GM23338 (cell line): ENCODE results near the gene SEC23IP. TPM values are rescaled to one million over a fixed set of nuclear protein-coding genes. Genes with fewer than 3 reads are reported as not detected.

ENCODE experiments used
- ATAC-seq: fragments of 200-7000 bp; cut with Tn5 transposase; 3 replicates; pipeline ENCODE4 v1.9.1; 2020
- DNase-seq: peaks from one replicate; pipeline ENCODE4 v3.0.0-alpha.2; 2015; ENCODE audit warnings: low spot score
- H2AFZ ChIP-seq: fragments of 200-600 bp; sonication (generic); 2 replicates; pipeline ENCODE4 v1.8.0; 2016; ENCODE audit warnings: antibody characterized with exemption, mild to moderate bottlenecking, moderate library complexity
- H3F3A ChIP-seq: fragments of 200-600 bp; sonication (generic); replicated peaks from 2 replicates; pipeline ENCODE4 v1.8.0; 2017; ENCODE audit warnings: antibody characterized with exemption, mixed run types, low read depth
- H3K27ac ChIP-seq: fragments of 200-600 bp; sonication (generic); 2 replicates; pipeline ENCODE4 v1.6.1; 2016; ENCODE audit warnings: low read depth
- H3K27me3 ChIP-seq: fragments of 200-600 bp; sonication (generic); 2 replicates; pipeline ENCODE4 v1.8.0; 2016; ENCODE audit warnings: mild to moderate bottlenecking, mixed run types, moderate library complexity; ENCODE audit not compliant: insufficient read depth
- H3K36me3 ChIP-seq: fragments of 200-600 bp; sonication (generic); 2 replicates; pipeline ENCODE4 v1.8.0; 2016; ENCODE audit warnings: mild to moderate bottlenecking; ENCODE audit not compliant: insufficient read depth
- H3K4me1 ChIP-seq: fragments of 200-600 bp; sonication (generic); 2 replicates; pipeline ENCODE4 v1.8.0; 2016; ENCODE audit warnings: mild to moderate bottlenecking, moderate library complexity; ENCODE audit not compliant: insufficient read depth
- H3K4me2 ChIP-seq: fragments of 200-600 bp; sonication (generic); 2 replicates; pipeline ENCODE4 v1.7.1; 2017; ENCODE audit warnings: mixed run types
- H3K4me3 ChIP-seq: fragments of 200-600 bp; sonication (generic); 2 replicates; pipeline ENCODE4 v1.6.1; 2016; ENCODE audit warnings: mixed run types
- H3K79me2 ChIP-seq: fragments of 200-600 bp; sonication (generic); replicated peaks from 2 replicates; pipeline ENCODE4 v1.8.0; 2017; ENCODE audit warnings: mild to moderate bottlenecking; ENCODE audit not compliant: insufficient read depth
- H3K9me2 ChIP-seq: fragments of 200-600 bp; sonication (generic); 2 replicates; pipeline ENCODE4 v1.8.0; 2017; ENCODE audit not compliant: insufficient read depth
- H4K20me1 ChIP-seq: fragments of 200-600 bp; sonication (generic); replicated peaks from 2 replicates; pipeline ENCODE4 v1.8.0; 2017; ENCODE audit warnings: mild to moderate bottlenecking; ENCODE audit not compliant: insufficient read depth
- H3K27ac Mint-ChIP-seq: 2 replicates; pipeline ENCODE4 v1.8.0; 2020; ENCODE audit warnings: inconsistent platforms, mild to moderate bottlenecking, moderate library complexity, mixed read lengths
- H3K27me3 Mint-ChIP-seq: 3 replicates; pipeline ENCODE4 v1.8.0; 2022; ENCODE audit warnings: low read depth, mild to moderate bottlenecking, moderate library complexity, mixed read lengths, inconsistent platforms; ENCODE audit not compliant: insufficient read depth, poor library complexity
- H3K36me3 Mint-ChIP-seq: 3 replicates; pipeline ENCODE4 v1.8.0; 2021; ENCODE audit warnings: low read depth, mild to moderate bottlenecking, inconsistent platforms, moderate library complexity, mixed read lengths
- H3K4me1 Mint-ChIP-seq: 3 replicates; pipeline ENCODE4 v1.8.0; 2020; ENCODE audit warnings: mild to moderate bottlenecking, inconsistent platforms, mixed read lengths
- H3K4me3 Mint-ChIP-seq: 3 replicates; pipeline ENCODE4 v1.8.0; 2021; ENCODE audit warnings: moderate library complexity, mild to moderate bottlenecking, inconsistent platforms, mixed read lengths
- H3K9me3 Mint-ChIP-seq: 3 replicates; pipeline ENCODE4 v1.8.0; 2020; ENCODE audit warnings: moderate library complexity, mild to moderate bottlenecking, inconsistent platforms, mixed read lengths
- CREB1 ChIP-seq: fragments of 250-450 bp; sonication (Bioruptor Pico); IDR thresholded peaks from 2 replicates; pipeline ENCODE4 v1.5.0; 2020; ENCODE audit warnings: low read depth, mild to moderate bottlenecking, moderate library complexity
- CTCF ChIP-seq, 2 experiments: fragments of 200-600 bp in 1 of 2; sonication (generic) in 1 of 2; conservative IDR thresholded peaks; 2 replicates each; pipeline versions ENCODE4 v1.5.1 to v1.6.1; 2016 to 2017; ENCODE audit warnings: antibody characterized with exemption in 2 of 2, low read depth in 2 of 2, mild to moderate bottlenecking in 2 of 2, moderate library complexity in 1 of 2
- EZH2 ChIP-seq: fragments of 200-600 bp; sonication (generic); IDR thresholded peaks from one replicate; pipeline ENCODE4 v1.8.0; 2017; ENCODE audit warnings: antibody characterized with exemption, mild to moderate bottlenecking, low read depth; ENCODE audit not compliant: unreplicated experiment
- EZH2phosphoT487 ChIP-seq: fragments of 200-600 bp; sonication (generic); IDR thresholded peaks from one replicate; pipeline ENCODE4 v1.8.1; 2018; ENCODE audit warnings: antibody characterized with exemption; ENCODE audit not compliant: unreplicated experiment
- JUNB ChIP-seq: IDR thresholded peaks from one replicate; pipeline ENCODE4 v1.6.1; 2016; ENCODE audit warnings: antibody characterized with exemption; ENCODE audit not compliant: unreplicated experiment
- NANOG ChIP-seq: IDR thresholded peaks from 2 replicates; pipeline ENCODE4 v1.6.1; 2016; ENCODE audit warnings: antibody characterized with exemption, borderline replicate concordance
- POLR2AphosphoS5 ChIP-seq: IDR thresholded peaks from 2 replicates; pipeline ENCODE4 v1.6.1; 2016; ENCODE audit warnings: antibody characterized with exemption, low read depth
- STAT1 ChIP-seq: IDR thresholded peaks from one replicate; pipeline ENCODE4 v1.6.1; 2016; ENCODE audit warnings: antibody characterized with exemption; ENCODE audit not compliant: unreplicated experiment
- ZNF114 ChIP-seq: fragments of 250-450 bp; sonication (Bioruptor Pico); IDR thresholded peaks from 2 replicates; pipeline ENCODE4 v1.5.0; 2020; ENCODE audit warnings: mild to moderate bottlenecking, moderate library complexity
- ZNF331 ChIP-seq: fragments of 250-450 bp; sonication (Bioruptor Pico); IDR thresholded peaks from 2 replicates; pipeline ENCODE4 v1.5.0; 2020; ENCODE audit warnings: low read depth, mild to moderate bottlenecking, moderate library complexity
- polyA plus RNA-seq: library from polyadenylated mRNA; unstranded; fragments of >200 nt; fragmentation: Nextera tagmentation; extraction: Ambion mirVana; gene quantifications from 2 replicates; pipeline ENCODE4 v1.2.1, GENCODE V29; 2016
- total RNA-seq: library from RNA; depleted of rRNA; stranded (reverse); fragments of >200 nt; shearing (Covaris generic); gene quantifications from 2 replicates; pipeline ENCODE4 v1.2.3, GENCODE V29; 2014
- TF ChIP-seq, protein P1 (sequence below): IDR thresholded peaks from one replicate; pipeline ENCODE4 v1.6.1; 2018; ENCODE audit warnings: antibody characterized with exemption; ENCODE audit not compliant: unreplicated experiment
- TF ChIP-seq, protein P2 (sequence below): IDR thresholded peaks from 2 replicates; pipeline ENCODE4 v1.6.1; 2016; ENCODE audit warnings: antibody characterized with exemption

The SEC23IP gene
- total and polyA plus RNA-seq, 2 experiments from 2014 or later: 35.2 to 35.6 TPM

DNA sequence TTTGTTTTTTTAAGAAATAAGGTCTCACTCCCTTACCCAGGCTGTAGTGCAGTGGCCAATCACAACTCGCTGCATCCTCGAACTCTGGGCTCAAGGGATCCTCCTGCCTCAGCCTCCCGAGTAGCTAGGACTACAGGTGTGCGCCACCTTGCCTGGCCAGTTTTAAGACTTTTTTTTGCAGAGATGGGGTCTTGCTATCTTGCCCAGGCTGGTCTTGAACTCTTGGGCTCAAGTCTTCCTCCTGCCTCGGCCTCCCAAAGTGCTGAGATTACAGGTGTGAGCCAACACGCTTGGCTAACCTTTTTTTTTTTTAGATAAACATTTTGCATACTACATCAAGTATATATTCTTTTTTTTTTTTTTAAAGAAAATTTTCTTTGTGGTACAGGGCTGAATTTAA, 18.2 kb downstream of the SEC23IP start:
- TF ChIP-seq EZH2phosphoT487: no peak
- no peak for TF ChIP-seq ZNF331 (CRISPR knock-in tag)
- Histone ChIP-seq H3F3A (no peaks in the 10 kb centered on the region), H2AFZ (no peak overlapping the region), H3K27ac (no peak overlapping the region), H3K79me2 (no peaks in the 10 kb centered on the region), H3K4me1 (no peaks in the 10 kb centered on the region), H3K36me3 (peaks cover 31% of the 10 kb centered on the region), H3K9me2 (no peaks in the 10 kb centered on the region), H3K4me3 (no peak overlapping the region), H3K4me2 (no peak overlapping the region), H4K20me1 (0 out of 2 replicates have a peak, but pooled peaks cover 4% of the 10 kb centered on the region), H3K27me3 (no peaks in the 10 kb centered on the region)
- no peaks in the 10 kb centered on the region for H3K27me3 Mint-ChIP-seq
- H3K27ac Mint-ChIP-seq: no peak overlapping the region
- H3K4me1 Mint-ChIP-seq: no peaks in the 10 kb centered on the region
- no peak overlapping the region for H3K4me3 Mint-ChIP-seq
- no peaks in the 10 kb centered on the region; the same call in 2 of the 3 replicates for H3K9me3 Mint-ChIP-seq
- no peak for DNase-seq
- ATAC-seq: no peak
- peaks cover 57% of the 10 kb centered on the region for H3K36me3 Mint-ChIP-seq

DNA sequence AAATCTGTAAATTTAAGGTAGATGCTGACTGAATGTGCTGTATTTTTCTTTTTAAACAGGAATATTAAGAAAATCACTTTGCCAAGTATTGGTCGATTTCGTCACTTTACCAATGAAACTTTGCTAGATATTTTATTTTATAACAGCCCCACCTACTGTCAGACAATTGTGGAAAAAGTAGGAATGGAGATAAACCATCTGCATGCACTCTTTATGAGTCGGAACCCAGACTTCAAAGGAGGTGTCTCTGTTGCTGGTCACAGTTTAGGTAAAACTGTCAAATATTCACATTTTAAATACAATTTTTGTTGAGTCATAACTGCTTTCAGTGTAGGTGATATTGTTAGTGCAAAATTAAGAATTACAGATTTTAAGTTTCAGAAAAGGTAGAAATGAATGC, 25.2 kb downstream of the SEC23IP start:
- no peak for DNase-seq
- Histone ChIP-seq H3K9me2 (no peaks in the 10 kb centered on the region), H3K4me1 (no peaks in the 10 kb centered on the region), H3F3A (no peaks in the 10 kb centered on the region), H3K4me3 (no peak overlapping the region), H4K20me1 (peaks cover 11% of the 10 kb centered on the region), H3K4me2 (no peak overlapping the region), H3K27me3 (no peaks in the 10 kb centered on the region), H3K36me3 (peaks cover 52% of the 10 kb centered on the region), H3K79me2 (no peaks in the 10 kb centered on the region), H2AFZ (no peak overlapping the region), H3K27ac (no peak overlapping the region)
- H3K27ac Mint-ChIP-seq: no peak overlapping the region
- no peak for ATAC-seq
- no peaks in the 10 kb centered on the region for H3K4me1 Mint-ChIP-seq
- peaks cover 62% of the 10 kb centered on the region for H3K36me3 Mint-ChIP-seq
- no peak overlapping the region for H3K4me3 Mint-ChIP-seq
- H3K27me3 Mint-ChIP-seq: no peaks in the 10 kb centered on the region
- no peaks in the 10 kb centered on the region for H3K9me3 Mint-ChIP-seq
- TF ChIP-seq STAT1 (no peak), POLR2AphosphoS5 (no peak), ZNF114 (CRISPR knock-in tag) (no peak), CTCF (conservative IDR thresholded peaks at IDR 0.05; ENCODE audit: low read depth in 2 of 2) (no peak), EZH2phosphoT487 (no peak), JUNB (no peak), EZH2 (no peak), NANOG (no peak), ZNF331 (CRISPR knock-in tag) (no peak), CREB1 (CRISPR knock-in tag) (no peak)
- TF ChIP-seq, protein P1, sequence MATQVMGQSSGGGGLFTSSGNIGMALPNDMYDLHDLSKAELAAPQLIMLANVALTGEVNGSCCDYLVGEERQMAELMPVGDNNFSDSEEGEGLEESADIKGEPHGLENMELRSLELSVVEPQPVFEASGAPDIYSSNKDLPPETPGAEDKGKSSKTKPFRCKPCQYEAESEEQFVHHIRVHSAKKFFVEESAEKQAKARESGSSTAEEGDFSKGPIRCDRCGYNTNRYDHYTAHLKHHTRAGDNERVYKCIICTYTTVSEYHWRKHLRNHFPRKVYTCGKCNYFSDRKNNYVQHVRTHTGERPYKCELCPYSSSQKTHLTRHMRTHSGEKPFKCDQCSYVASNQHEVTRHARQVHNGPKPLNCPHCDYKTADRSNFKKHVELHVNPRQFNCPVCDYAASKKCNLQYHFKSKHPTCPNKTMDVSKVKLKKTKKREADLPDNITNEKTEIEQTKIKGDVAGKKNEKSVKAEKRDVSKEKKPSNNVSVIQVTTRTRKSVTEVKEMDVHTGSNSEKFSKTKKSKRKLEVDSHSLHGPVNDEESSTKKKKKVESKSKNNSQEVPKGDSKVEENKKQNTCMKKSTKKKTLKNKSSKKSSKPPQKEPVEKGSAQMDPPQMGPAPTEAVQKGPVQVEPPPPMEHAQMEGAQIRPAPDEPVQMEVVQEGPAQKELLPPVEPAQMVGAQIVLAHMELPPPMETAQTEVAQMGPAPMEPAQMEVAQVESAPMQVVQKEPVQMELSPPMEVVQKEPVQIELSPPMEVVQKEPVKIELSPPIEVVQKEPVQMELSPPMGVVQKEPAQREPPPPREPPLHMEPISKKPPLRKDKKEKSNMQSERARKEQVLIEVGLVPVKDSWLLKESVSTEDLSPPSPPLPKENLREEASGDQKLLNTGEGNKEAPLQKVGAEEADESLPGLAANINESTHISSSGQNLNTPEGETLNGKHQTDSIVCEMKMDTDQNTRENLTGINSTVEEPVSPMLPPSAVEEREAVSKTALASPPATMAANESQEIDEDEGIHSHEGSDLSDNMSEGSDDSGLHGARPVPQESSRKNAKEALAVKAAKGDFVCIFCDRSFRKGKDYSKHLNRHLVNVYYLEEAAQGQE: no peak
- TF ChIP-seq, protein P2, sequence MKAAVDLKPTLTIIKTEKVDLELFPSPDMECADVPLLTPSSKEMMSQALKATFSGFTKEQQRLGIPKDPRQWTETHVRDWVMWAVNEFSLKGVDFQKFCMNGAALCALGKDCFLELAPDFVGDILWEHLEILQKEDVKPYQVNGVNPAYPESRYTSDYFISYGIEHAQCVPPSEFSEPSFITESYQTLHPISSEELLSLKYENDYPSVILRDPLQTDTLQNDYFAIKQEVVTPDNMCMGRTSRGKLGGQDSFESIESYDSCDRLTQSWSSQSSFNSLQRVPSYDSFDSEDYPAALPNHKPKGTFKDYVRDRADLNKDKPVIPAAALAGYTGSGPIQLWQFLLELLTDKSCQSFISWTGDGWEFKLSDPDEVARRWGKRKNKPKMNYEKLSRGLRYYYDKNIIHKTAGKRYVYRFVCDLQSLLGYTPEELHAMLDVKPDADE: no peak
